HG03280 (cell line): ENCODE data around the gene IFI44.

Experiments
- ATAC-seq: cut with Tn5 transposase; IDR thresholded peaks from one replicate; pipeline ENCODE4 v1.9.1; 2021; ENCODE audit warnings: mild to moderate bottlenecking, moderate library complexity; ENCODE audit not compliant: unreplicated experiment

The IFI44 gene

GRCh38 chr1:78649628-78650027 is at the start of gene IFI44:
TSS of gene IFI44 (plus strand) at chr1:78649831. CDS start at chr1:78650196, 365 bp downstream.
- peak; percentile 75 for ATAC-seq

- no peak for ATAC-seq
These were observed 48.6 kb upstream of the IFI44 start for GRCh38 chr1:78601068-78601467.

DNA sequence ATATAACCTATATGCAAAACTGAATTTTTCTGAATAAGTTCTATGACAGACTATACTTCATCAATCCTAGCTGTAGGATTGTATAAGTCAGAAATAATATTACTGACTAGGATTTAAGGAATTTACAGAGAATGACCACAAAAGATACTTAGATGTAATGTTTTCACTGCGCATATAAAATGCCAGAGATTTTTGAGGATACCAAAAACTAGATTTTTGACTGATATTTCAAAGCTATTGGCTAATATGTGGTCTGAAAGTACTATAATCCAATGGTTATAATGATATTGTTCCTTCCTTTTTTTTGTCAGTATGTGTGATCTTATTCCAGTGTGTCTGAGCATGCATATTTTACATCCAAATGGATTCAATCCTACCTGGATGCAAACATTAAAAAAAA is 46.4 kb upstream of the IFI44 start:
- ATAC-seq: no peak

GRCh38 chr1:78604643-78605042 is 45.0 kb upstream of the IFI44 start:
- ATAC-seq: no peak

- ATAC-seq: no peak
These were observed 43.4 kb upstream of the IFI44 start for GRCh38 chr1:78606274-78606673.

DNA sequence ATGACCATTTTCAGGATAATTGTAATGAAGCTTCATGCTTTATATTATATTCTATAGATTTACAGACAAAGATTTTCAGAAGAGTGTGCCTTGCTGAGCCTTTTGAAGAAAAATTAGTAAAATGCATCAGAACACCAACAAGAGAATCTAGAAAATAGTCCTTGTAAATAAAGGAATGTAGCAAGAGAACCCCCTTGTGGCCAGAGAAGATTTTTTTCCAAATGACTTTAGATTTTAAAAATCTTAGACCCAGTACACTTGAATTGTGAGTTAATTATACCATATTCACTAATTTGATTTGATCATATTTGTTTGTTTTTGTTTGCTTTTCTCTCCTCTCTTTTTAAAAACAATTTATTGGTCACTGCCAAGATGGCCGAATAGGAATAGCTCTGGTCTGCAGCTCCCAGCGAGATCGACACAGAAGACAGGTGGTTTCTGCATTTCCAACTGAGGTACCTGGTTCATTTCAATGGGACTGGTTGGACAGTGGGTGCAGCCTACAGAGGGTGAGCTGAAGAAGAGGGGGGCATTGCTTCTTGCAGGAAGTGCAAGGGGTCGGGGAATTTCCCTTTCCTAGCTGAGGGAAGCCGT is 42.2 kb upstream of the IFI44 start:
- ATAC-seq: no peak

- no peak for ATAC-seq
These were observed 41.7 kb upstream of the IFI44 start for GRCh38 chr1:78607944-78608343.

GRCh38 chr1:78617615-78618026 is 32.0 kb upstream of the IFI44 start:
- ATAC-seq: peak; percentile 56

GRCh38 chr1:78619032-78619431 is 30.6 kb upstream of the IFI44 start:
- no peak for ATAC-seq

- ATAC-seq: no peak
These were observed 30.2 kb upstream of the IFI44 start for GRCh38 chr1:78619446-78619802.

DNA sequence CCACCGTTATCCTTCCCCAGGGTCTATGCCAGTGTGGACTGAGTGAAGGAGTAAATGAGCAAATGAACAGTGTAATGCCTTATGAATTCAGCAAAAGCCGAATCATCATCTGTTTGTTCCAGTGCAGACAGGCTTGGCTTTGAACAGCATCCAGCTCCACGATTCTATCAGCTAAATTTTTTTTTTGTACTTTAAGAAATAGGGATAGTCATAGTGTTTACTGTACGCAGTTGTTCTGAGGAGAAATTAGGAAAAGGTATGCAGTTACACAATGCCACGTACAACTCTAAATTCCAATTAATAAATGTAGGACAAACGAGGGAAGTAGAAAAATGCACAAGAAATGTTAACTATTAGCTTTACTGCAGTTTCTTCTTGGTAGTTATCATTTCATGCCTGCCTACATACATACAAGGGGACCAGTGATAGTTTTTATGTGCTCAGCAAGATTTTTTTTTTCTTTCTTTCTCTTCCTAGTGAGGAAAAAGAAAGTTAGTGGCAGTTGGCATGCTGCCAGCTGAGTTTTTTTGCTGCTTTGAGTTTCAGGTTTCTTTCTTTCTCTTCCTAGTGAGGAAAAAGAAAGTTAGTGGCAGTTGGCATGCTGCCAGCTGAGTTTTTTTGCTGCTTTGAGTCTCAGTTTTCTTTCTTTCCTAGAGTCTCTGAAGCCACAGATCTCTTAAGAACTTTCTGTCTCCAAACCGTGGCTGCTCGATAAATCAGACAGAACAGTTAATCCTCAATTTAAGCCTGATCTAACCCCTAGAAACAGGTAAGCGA is 29.6 kb upstream of the IFI44 start, which contains the start of gene IFI44L:
IFI44L (plus strand) TSS at position 646 of the 777 bp plus-strand sequence. CDS start 7,468 bp downstream, outside the sequence.
- no peak for ATAC-seq

- ATAC-seq: no peak
These were observed 29.0 kb upstream of the IFI44 start for GRCh38 chr1:78620666-78621065.

DNA sequence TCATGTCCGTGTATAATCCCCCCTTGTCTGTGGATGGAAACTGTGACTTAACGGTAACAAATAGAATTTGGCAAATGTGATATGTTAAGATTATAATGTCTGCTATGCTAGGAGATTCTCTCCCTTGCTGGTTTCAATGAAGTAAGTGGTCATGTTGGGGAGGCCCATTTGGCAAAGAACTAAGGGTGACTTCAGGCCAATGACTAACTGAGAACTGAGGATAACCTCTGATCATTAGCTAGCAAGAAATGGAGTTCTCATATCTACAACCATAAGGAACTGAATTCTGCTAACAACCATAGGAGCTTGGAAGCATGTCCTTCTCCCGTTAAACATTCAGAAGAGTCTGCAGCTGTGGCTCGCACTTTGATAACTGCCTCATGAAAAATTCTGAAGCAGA is 27.1 kb upstream of the IFI44 start:
- ATAC-seq: no peak

DNA sequence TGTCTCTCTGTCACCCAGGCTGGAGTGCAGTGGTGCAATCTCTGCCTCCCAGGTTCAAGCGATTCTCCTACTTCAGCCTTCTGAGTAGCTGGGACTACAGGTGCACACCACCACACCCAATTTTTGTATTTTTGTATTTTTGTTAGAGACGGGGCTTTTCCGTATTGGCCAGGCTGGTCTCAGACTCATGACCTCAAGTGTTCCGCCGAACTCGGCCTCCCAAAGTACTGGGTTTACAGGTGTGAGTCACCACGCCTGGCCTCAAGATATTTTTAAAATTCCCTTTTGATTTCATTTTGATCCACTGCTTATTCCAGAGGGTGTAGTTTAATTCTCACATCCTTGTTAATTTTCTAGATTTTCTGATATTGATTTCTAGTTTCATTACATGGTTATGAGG is 25.6 kb upstream of the IFI44 start:
- ATAC-seq: no peak

- no peak for ATAC-seq
These were observed 22.3 kb upstream of the IFI44 start for GRCh38 chr1:78627321-78627720.

- ATAC-seq: no peak
These were observed 19.0 kb upstream of the IFI44 start for GRCh38 chr1:78630600-78630999.

DNA sequence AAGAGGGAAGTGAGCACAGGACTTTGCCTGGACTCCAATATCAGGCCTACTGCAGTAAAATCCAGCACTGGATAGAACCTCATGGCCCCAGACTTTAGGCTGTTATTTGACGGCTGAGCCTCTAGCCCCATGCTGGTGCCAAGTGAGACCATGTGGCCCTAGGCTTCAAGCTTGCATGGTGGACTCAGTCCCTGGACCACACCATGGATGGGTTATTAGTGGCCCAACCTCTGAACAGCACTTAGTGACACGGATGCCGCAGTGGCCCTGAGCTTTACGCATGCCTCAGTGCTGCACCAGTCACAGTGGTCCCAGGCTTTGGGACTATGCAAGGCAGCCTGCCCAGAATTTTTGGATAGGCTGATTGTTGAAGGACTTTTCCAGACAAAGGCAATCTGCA is 16.4 kb upstream of the IFI44 start:
- ATAC-seq: no peak

- ATAC-seq: peak; percentile 66
These were observed 9.2 kb upstream of the IFI44 start for GRCh38 chr1:78640462-78640861.

DNA sequence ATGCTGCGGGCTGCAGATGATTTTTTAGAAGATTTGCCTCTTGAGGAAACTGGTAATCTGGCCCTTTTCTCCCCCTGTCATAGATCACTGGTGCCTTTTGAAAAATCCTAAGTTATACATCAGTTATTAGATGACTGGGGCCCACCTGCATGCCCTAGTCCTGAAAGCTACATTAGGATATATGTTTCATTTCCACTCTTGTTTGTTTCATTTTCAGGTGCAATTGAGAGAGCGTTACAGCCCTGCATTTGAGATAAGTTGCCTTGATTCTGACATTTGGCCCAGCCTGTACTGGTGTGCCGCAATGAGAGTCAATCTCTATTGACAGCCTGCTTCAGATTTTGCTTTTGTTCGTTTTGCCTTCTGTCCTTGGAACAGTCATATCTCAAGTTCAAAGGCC is 8.1 kb upstream of the IFI44 start:
- ATAC-seq: no peak

DNA sequence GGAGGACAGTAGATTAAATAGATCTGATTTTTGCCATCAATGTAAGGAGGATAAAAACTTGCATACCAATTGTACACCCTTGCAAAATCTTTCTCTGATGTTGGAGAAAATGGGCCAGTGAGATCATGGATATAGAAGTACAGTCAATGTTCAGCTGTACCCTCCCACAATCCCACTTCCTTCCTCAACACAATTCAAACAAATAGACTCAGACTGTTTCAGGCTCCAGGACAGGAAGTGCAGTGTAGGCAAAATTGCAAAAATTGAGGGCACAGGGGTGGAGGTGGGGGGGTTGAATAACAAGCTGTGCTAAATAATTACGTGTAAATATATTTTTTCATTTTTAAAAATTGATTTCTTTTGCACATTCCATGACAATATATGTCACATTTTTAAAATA is 3.9 kb upstream of the IFI44 start:
- ATAC-seq: no peak

DNA sequence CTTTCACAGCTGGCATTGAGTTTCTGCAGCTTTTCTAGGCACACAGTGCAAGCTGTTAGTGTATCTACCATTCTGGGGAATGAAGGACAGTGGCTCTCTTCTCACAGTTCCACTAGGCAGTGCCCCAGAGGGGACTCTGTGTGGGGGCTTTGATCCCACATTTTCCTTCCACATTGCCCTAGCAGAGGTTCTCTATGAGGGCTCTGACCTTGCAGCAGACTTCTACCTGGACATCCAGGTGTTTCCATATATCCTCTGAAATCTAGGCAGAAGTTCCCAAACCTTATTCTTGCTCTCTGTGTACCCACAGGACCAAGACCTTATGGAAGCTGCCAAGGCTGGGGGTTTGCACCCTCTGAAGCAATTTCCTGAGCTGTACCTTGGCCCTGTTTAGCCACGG is 2.4 kb upstream of the IFI44 start:
- ATAC-seq: no peak

DNA sequence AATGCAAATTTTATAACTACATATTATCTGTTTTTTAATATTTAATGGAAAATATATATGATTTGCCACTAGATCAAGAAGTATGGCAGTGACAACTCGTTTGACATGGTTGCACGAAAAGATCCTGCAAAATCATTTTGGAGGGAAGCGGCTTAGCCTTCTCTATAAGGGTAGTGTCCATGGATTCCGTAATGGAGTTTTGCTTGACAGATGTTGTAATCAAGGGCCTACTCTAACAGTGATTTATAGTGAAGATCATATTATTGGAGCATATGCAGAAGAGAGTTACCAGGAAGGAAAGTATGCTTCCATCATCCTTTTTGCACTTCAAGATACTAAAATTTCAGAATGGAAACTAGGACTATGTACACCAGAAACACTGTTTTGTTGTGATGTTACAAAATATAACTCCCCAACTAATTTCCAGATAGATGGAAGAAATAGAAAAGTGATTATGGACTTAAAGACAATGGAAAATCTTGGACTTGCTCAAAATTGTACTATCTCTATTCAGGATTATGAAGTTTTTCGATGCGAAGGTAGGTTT is 556 bp downstream of the IFI44 start:
- no peak for ATAC-seq
